Body of pancreas (tissue), 4 donors: ENCODE measurements around the gene TMEM52. TPM values are rescaled to one million over a fixed set of nuclear protein-coding genes. Genes with fewer than 3 reads are reported as not detected.

Experiments used
- ATAC-seq: fragments of 150-250 bp; one replicate; pipeline ENCODE4 v1.9.1; 2016
- DNase-seq, 4 donors: peaks; one replicate each; pipeline ENCODE4 v3.0.0-alpha.2; 2019
- H3K27ac ChIP-seq, 4 donors: fragments of 200-600 bp; sonication (generic); 1 replicate in 3 of 4; 2 replicates in 1 of 4; pipeline versions ENCODE4 v1.5.1 to v1.6.1; 2016 to 2019; ENCODE audit warnings: mild to moderate bottlenecking in 1 of 4, mixed read lengths in 1 of 4, moderate library complexity in 1 of 4
- H3K27me3 ChIP-seq, 2 donors: fragments of 200-600 bp; sonication (generic); one replicate each; pipeline ENCODE4 v1.6.0; 2016; ENCODE audit warnings: mild to moderate bottlenecking in 1 of 2
- H3K36me3 ChIP-seq, 2 donors: fragments of 200-600 bp; sonication (generic); replicated peaks in 1 of 2; 2 replicates each; pipeline ENCODE4 v1.5.1; 2016; ENCODE audit warnings: low read depth in 2 of 2; ENCODE audit not compliant: insufficient read depth in 1 of 2
- H3K4me1 ChIP-seq: fragments of 200-600 bp; sonication (generic); one replicate; pipeline ENCODE4 v1.6.0; 2016
- H3K4me3 ChIP-seq, 2 donors: fragments of 200-600 bp; sonication (generic); 1 replicate in 1 of 2; 2 replicates in 1 of 2; pipeline ENCODE4 v1.5.1; 2016 to 2019
- H3K9me3 ChIP-seq, 3 donors: fragments of 200-600 bp; sonication (generic); 1 replicate in 2 of 3; 2 replicates in 1 of 3; pipeline ENCODE4 v1.5.1; 2016
- CTCF ChIP-seq, 7 experiments: fragments of 450-650 bp in 4 of 7; fragments of 200-600 bp in 3 of 7; sonication (generic) in 3 of 7; IDR thresholded peaks; one replicate each; pipeline ENCODE4 v1.5.1; 2016 to 2019; ENCODE audit warnings: antibody characterized with exemption in 7 of 7
- POLR2A ChIP-seq, 3 donors: fragments of 450-650 bp; IDR thresholded peaks; one replicate each; pipeline ENCODE4 v1.6.1; 2016; ENCODE audit warnings: antibody characterized with exemption in 3 of 3, mild to moderate bottlenecking in 2 of 3
- WGBS, 2 donors: methylation state at CpG; one replicate each; pipeline ENCODE4 v1.1.5; 2017; 5-methylcytosine and 5-hydroxymethylcytosine counted together
- intact Hi-C: fragments of 100-400 bp; cut with DNase I; formaldehyde crosslinking; loops from one replicate; pipeline ENCODE4 v1.15.1; 2023
- total RNA-seq, 2 donors: library from RNA; depleted of rRNA; stranded (reverse); fragments of >200 nt; gene quantifications; one replicate each; pipeline ENCODE4 v1.1.0, GENCODE V29; 2016

TMEM52 gene
- total RNA-seq, 2 donors from 2014 or later: 65.6 to 107 TPM

GRCh38 chr1:1917995-1918900 lies 831 bp downstream of the TMEM52 start:
- Histone ChIP-seq H3K4me3 (peak overlapping the region; percentile 1 to 16), H3K36me3 (no peaks in the 10 kb centered on the region), H3K4me1 (peaks cover 60% of the 10 kb centered on the region), H3K9me3 (no peaks in the 10 kb centered on the region), H3K27me3 (no peaks in the 10 kb centered on the region), H3K27ac (peak overlapping the region; percentile 81 to 96 (median 93))
- intact Hi-C loops: no loop called here
- no peak for TF ChIP-seq CTCF (IDR thresholded peaks at IDR 0.05)
- TF ChIP-seq POLR2A (IDR thresholded peaks at IDR 0.05): no peak
- ATAC-seq (peak; percentile 3), DNase-seq (peak in 2 of 4 donors; percentile 72 to 77)
- 12 to 18% methylated on average over 14 to 46 of the region's 46 CpGs for WGBS, 2 donors

GRCh38 chr1:1917304-1917976 lies 1.6 kb downstream of the TMEM52 start:
- 31 to 34% methylated on average over 9 to 14 of the region's 14 CpGs for WGBS, 2 donors
- H3K27ac ChIP-seq: peak overlapping the region; percentile 81 to 96 (median 93)
- peak; percentile 52 to 68 (median 64) for DNase-seq
- intact Hi-C loops: no loop called here
- TF ChIP-seq CTCF (IDR thresholded peaks at IDR 0.05) (no peak), POLR2A (IDR thresholded peaks at IDR 0.05) (peak in 2 of 3 donors; percentile 15 to 44)
- H3K36me3 ChIP-seq: no peaks in the 10 kb centered on the region
- no peak for ATAC-seq
- H3K4me1 ChIP-seq: peaks cover 60% of the 10 kb centered on the region
- peak overlapping the region in 1 of 2 donors; percentile 1 for H3K4me3 ChIP-seq
- H3K9me3 ChIP-seq: no peaks in the 10 kb centered on the region
- no peaks in the 10 kb centered on the region for H3K27me3 ChIP-seq

- Histone ChIP-seq H3K4me1 (peaks cover 60% of the 10 kb centered on the region), H3K4me3 (no peak overlapping the region), H3K9me3 (no peaks in the 10 kb centered on the region), H3K27ac (peak overlapping the region; percentile 81 to 96 (median 93)), H3K36me3 (no peaks in the 10 kb centered on the region), H3K27me3 (no peaks in the 10 kb centered on the region)
- TF ChIP-seq POLR2A (IDR thresholded peaks at IDR 0.05) (no peak), CTCF (IDR thresholded peaks at IDR 0.05) (no peak)
- intact Hi-C loops: no loop called here
- no peak for ATAC-seq
- DNase-seq: peak in 3 of 4 donors; percentile 40 to 42 (median 42)
- WGBS, 2 donors: 40 to 66% methylated on average over 14 to 16 of the region's 19 CpGs
Measured at GRCh38 chr1:1916851-1917251, 2.2 kb downstream of the TMEM52 start.

- peak; percentile 92 to 96 (median 93) for DNase-seq
- TF ChIP-seq POLR2A (IDR thresholded peaks at IDR 0.05) (peak; percentile 71 to 90 (median 82)), CTCF (IDR thresholded peaks at IDR 0.05) (no peak)
Measured at GRCh38 chr1:1915911-1916840, 2.9 kb downstream of the TMEM52 start.

More at GRCh38 chr1:1915911-1916840, 2.9 kb downstream of the TMEM52 start:
- WGBS, 2 donors: 38 to 41% methylated on average over 14 to 23 of the region's 23 CpGs
- intact Hi-C loops: no loop called here
- Histone ChIP-seq H3K27me3 (no peaks in the 10 kb centered on the region), H3K9me3 (no peaks in the 10 kb centered on the region), H3K4me1 (peaks cover 60% of the 10 kb centered on the region), H3K27ac (peak overlapping the region; percentile 81 to 96 (median 93)), H3K36me3 (no peaks in the 10 kb centered on the region), H3K4me3 (no peak overlapping the region)
- ATAC-seq: peak; percentile 55
